ENCODE measurements around the gene HK1. TPM values are rescaled to one million over a fixed set of nuclear protein-coding genes. Genes with fewer than 3 reads are reported as not detected.

The HK1 gene
- total RNA-seq, 1 donor from 2014 or later, result 106 TPM

- Histone ChIP-seq H3K36me3 (peaks cover 0 to under 1% of the 10 kb centered on the region in 2 donors), H3K9me3 (no peaks in the 10 kb centered on the region), H3K27ac (no peak overlapping the region), H3K4me3 (no peak overlapping the region), H3K27me3 (no peaks in the 10 kb centered on the region), H3K4me1 (peaks cover 47% of the 10 kb centered on the region)
- intact Hi-C loops (cut with DNase I), result no loop called here
- DNase-seq (ENCODE audit: extremely low spot score in 2 of 2), result no peak
- no peak for TF ChIP-seq POLR2AphosphoS5 (IDR thresholded peaks at IDR 0.05; ENCODE audit: insufficient read depth in 1 of 2, low read depth in 1 of 2)
- TF ChIP-seq POLR2A (IDR thresholded peaks at IDR 0.05), result no peak
- no peak for TF ChIP-seq CTCF (IDR thresholded peaks at IDR 0.05)
These were observed 77.9 kb downstream of the HK1 start for GRCh38 chr10:69356187-69356586.

- Histone ChIP-seq H3K4me3 (no peak overlapping the region), H3K9me3 (no peaks in the 10 kb centered on the region), H3K27me3 (no peaks in the 10 kb centered on the region), H3K4me1 (peaks cover 58% of the 10 kb centered on the region), H3K36me3 (peaks cover 0 to 7% of the 10 kb centered on the region in 2 donors), H3K27ac (peak overlapping the region; percentile 13)
- intact Hi-C loops (cut with DNase I), result no loop called here
- TF ChIP-seq POLR2AphosphoS5 (IDR thresholded peaks at IDR 0.05; ENCODE audit: insufficient read depth in 1 of 2, low read depth in 1 of 2) (no peak), CTCF (IDR thresholded peaks at IDR 0.05) (no peak), POLR2A (IDR thresholded peaks at IDR 0.05) (no peak)
- DNase-seq (ENCODE audit: extremely low spot score in 2 of 2), result no peak
These were observed 80.0 kb downstream of the HK1 start for GRCh38 chr10:69358148-69358795.

DNA sequence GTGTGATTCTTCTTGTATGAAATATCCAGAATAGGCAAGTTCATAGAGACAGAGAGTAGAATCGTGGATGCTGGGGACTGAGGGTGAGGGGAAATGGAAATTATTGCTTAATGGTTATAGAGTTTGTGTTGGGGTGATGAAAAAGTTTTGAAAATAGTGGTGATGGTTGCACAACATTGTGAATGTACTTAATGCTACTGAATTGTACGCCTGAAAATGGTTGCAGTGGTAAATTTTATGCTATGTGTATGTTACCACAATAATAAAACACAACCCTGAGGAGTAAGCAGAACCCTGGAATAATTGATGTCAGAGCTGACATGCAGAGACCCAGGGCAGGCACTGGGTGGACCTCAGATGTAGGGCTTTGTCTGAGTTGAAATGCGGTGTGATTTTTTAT, 80.9 kb downstream of the HK1 start:
- no peak overlapping the region for H3K4me3 ChIP-seq
- H3K4me1 ChIP-seq, result peaks cover 63% of the 10 kb centered on the region
- H3K36me3 ChIP-seq, result peaks cover 0 to 7% of the 10 kb centered on the region in 2 donors
- DNase-seq (ENCODE audit: extremely low spot score in 2 of 2), result no peak
- no peak overlapping the region for H3K27ac ChIP-seq
- TF ChIP-seq POLR2A (IDR thresholded peaks at IDR 0.05), result no peak
- TF ChIP-seq CTCF (IDR thresholded peaks at IDR 0.05), result no peak
- TF ChIP-seq POLR2AphosphoS5 (IDR thresholded peaks at IDR 0.05; ENCODE audit: insufficient read depth in 1 of 2, low read depth in 1 of 2), result no peak
- no peaks in the 10 kb centered on the region for H3K27me3 ChIP-seq
- intact Hi-C loops (cut with DNase I), result no loop called here
- no peaks in the 10 kb centered on the region for H3K9me3 ChIP-seq

GRCh38 chr10:69359594-69359993, 81.3 kb downstream of the HK1 start:
- Histone ChIP-seq H3K27ac (no peak overlapping the region), H3K36me3 (peaks cover 0 to 12% of the 10 kb centered on the region in 2 donors), H3K27me3 (no peaks in the 10 kb centered on the region), H3K4me3 (no peak overlapping the region), H3K9me3 (no peaks in the 10 kb centered on the region), H3K4me1 (peaks cover 63% of the 10 kb centered on the region)
- intact Hi-C loops (cut with DNase I), result no loop called here
- TF ChIP-seq CTCF (IDR thresholded peaks at IDR 0.05), result no peak
- no peak for TF ChIP-seq POLR2AphosphoS5 (IDR thresholded peaks at IDR 0.05; ENCODE audit: insufficient read depth in 1 of 2, low read depth in 1 of 2)
- TF ChIP-seq POLR2A (IDR thresholded peaks at IDR 0.05), result no peak
- DNase-seq (ENCODE audit: extremely low spot score in 2 of 2), result no peak

DNA sequence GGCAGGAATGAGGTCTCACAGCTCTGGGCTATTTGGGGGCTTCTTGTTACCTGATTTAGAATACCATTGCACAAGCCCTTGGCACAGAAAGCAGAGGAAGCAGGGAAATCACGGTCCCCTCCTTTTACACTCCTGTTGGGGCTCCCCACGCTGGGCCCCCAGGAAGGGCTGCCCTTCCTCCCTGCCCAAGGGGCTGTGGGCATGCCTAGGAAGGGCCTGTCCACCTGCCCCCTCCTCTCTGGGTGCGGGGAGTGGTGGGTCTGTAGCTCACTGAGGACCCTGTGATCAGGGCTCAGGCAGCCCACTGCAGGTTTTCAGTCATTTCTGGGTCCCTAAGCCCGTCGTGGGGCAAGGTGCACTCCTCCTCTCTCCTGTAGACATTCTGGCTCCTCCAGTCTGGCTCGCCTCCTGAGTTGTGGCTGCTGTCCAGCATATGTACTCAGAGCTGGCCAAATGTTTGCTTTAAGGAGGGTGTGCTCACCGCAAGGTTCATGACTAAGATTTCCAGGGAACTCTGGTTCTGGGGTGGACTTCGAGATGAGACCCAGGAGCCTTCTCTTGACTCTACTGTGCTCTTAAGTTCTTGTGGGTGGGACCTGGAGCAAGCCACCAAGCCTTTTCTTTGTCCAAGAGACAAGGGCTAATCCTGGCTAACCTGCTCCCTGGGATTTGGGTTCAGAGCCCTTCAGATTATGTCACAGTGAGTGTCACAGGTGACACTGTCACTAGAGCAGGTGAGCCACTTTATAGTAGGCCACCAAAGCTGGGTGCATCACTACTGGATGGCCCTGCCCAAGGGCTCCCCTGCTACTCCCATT, 82.4 kb downstream of the HK1 start:
- DNase-seq (ENCODE audit: extremely low spot score in 2 of 2), result no peak
- intact Hi-C loops (cut with DNase I), result no loop called here
- Histone ChIP-seq H3K9me3 (no peaks in the 10 kb centered on the region), H3K36me3 (peaks cover 0 to 23% of the 10 kb centered on the region in 2 donors), H3K4me3 (no peak overlapping the region), H3K4me1 (peaks cover 63% of the 10 kb centered on the region), H3K27ac (peak overlapping the region; percentile 80), H3K27me3 (no peaks in the 10 kb centered on the region)
- TF ChIP-seq POLR2AphosphoS5 (IDR thresholded peaks at IDR 0.05; ENCODE audit: insufficient read depth in 1 of 2, low read depth in 1 of 2) (peak; percentile 44 to 80), CTCF (IDR thresholded peaks at IDR 0.05) (no peak)
